A549 (cell line): ENCODE data around the gene OLAH. TPM values are rescaled to one million over a fixed set of nuclear protein-coding genes. Genes with fewer than 3 reads are reported as not detected.

Source experiments
- ATAC-seq, 2 experiments: fragments of 200-7000 bp in 1 of 2; fragments of >200 bp in 1 of 2; cut with Nextera tagmentation in 1 of 2; cut with Tn5 transposase in 1 of 2; 3 replicates each; pipeline versions ENCODE4 v1.8.0 to v1.9.1; 2018 to 2020; ENCODE audit warnings: mild to moderate bottlenecking in 1 of 2, moderate library complexity in 1 of 2
- CTCF ChIA-PET: fragments of 300-600 bp; sonication (Branson Sonifier 250); formaldehyde crosslinking; extraction: SDS; loops from one replicate; lab custom pipeline; 2021; ENCODE audit warnings: antibody characterized with exemption, inconsistent platforms; lab: Yijun Ruan, JAX
- POLR2A ChIA-PET: fragments of 350-600 bp; formaldehyde crosslinking; extraction: SDS; loops from one replicate; lab custom pipeline; 2021; ENCODE audit warnings: antibody characterized with exemption, inconsistent platforms; lab: Yijun Ruan, JAX
- DNase-seq, 2 experiments: peaks; one replicate each; pipeline versions ENCODE4 v3.0.0 to v3.0.0-alpha.2; 2011 to 2016; ENCODE audit warnings: low read depth in 1 of 2, low spot score in 1 of 2
- FAIRE-seq: peaks from 2 replicates; lab custom pipeline; 2011; peaks lifted over from hg19 to GRCh38; lab: Jason Lieb, UNC
- H3K27ac ChIP-seq, 2 experiments: fragments of >200 bp; sonication (Bioruptor Twin); formaldehyde crosslinking; 3 replicates each; pipeline ENCODE4 v1.5.1; 2016 to 2017
- H3K4me1 ChIP-seq: fragments of >200 bp; sonication (Bioruptor Twin); formaldehyde crosslinking; 3 replicates; pipeline ENCODE4 v1.6.1; 2016
- H3K4me2 ChIP-seq: fragments of >200 bp; sonication (Bioruptor Twin); formaldehyde crosslinking; 3 replicates; pipeline ENCODE4 v1.6.1; 2016
- H3K4me3 ChIP-seq: fragments of >200 bp; sonication (Bioruptor Twin); formaldehyde crosslinking; 3 replicates; pipeline ENCODE4 v1.5.1; 2016
- H3K9me3 ChIP-seq: fragments of >200 bp; sonication (Bioruptor Twin); formaldehyde crosslinking; 3 replicates; pipeline ENCODE4 v1.6.1; 2016
- ATOH8 ChIP-seq: fragments of 250-450 bp; sonication (Bioruptor Pico); IDR thresholded peaks from 2 replicates; pipeline ENCODE4 v1.5.0; 2020; ENCODE audit warnings: low read depth, mild to moderate bottlenecking, moderate library complexity
- CHD2 ChIP-seq: fragments of 150-350 bp; IDR thresholded peaks from 2 replicates; pipeline ENCODE4 v1.6.1; 2014; ENCODE audit warnings: low read length; ENCODE audit not compliant: partially characterized antibody
- CHD4 ChIP-seq: fragments of 200-600 bp; sonication (generic); IDR thresholded peaks from 2 replicates; pipeline ENCODE4 v1.6.1; 2016; ENCODE audit warnings: antibody characterized with exemption, mild to moderate bottlenecking, borderline replicate concordance
- CTCF ChIP-seq: fragments of >200 bp; sonication (Bioruptor Twin); formaldehyde crosslinking; IDR thresholded peaks from 3 replicates; pipeline ENCODE4 v1.5.1; 2016
- E2F6 ChIP-seq: IDR thresholded peaks from 2 replicates; pipeline ENCODE4 v1.6.1; 2012; ENCODE audit warnings: low read depth, borderline replicate concordance
- EHF ChIP-seq: fragments of 250-450 bp; sonication (Bioruptor Pico); IDR thresholded peaks from 2 replicates; pipeline ENCODE4 v1.5.0; 2020; ENCODE audit warnings: mild to moderate bottlenecking
- ELK1 ChIP-seq: fragments of 150-350 bp; IDR thresholded peaks from 2 replicates; pipeline ENCODE4 v1.6.1; 2014; ENCODE audit warnings: low read depth, mild to moderate bottlenecking, low read length
- FOSL2 ChIP-seq, 2 experiments: fragments of 450-650 bp in 1 of 2; fragments of >200 bp in 1 of 2; sonication (Bioruptor Twin) in 1 of 2; formaldehyde crosslinking; IDR thresholded peaks; 2 replicates each; pipeline versions ENCODE4 v1.5.0 to v1.6.1; 2016 to 2020; ENCODE audit warnings: mild to moderate bottlenecking in 1 of 2, moderate library complexity in 1 of 2
- GATA3 ChIP-seq: IDR thresholded peaks from 2 replicates; pipeline ENCODE4 v1.6.1; 2012; ENCODE audit warnings: borderline replicate concordance
- HES2 ChIP-seq: fragments of >200 bp; sonication (Bioruptor Twin); formaldehyde crosslinking; IDR thresholded peaks from 2 replicates; pipeline ENCODE4 v1.6.1; 2016
- HMGXB4 ChIP-seq: fragments of 250-450 bp; sonication (Bioruptor Pico); IDR thresholded peaks from 2 replicates; pipeline ENCODE4 v1.5.0; 2021; ENCODE audit warnings: mild to moderate bottlenecking, moderate library complexity, borderline replicate concordance
- HOXA7 ChIP-seq: fragments of 250-450 bp; sonication (Bioruptor Pico); IDR thresholded peaks from 2 replicates; pipeline ENCODE4 v1.5.0; 2020; ENCODE audit warnings: mild to moderate bottlenecking, moderate library complexity
- HOXB5 ChIP-seq: fragments of 250-450 bp; sonication (Bioruptor Pico); IDR thresholded peaks from 2 replicates; pipeline ENCODE4 v1.5.0; 2020; ENCODE audit warnings: mild to moderate bottlenecking, moderate library complexity
- JUN ChIP-seq, 2 experiments: fragments of >200 bp; sonication (Bioruptor Twin); formaldehyde crosslinking; IDR thresholded peaks; 2 replicates in 1 of 2; 3 replicates in 1 of 2; pipeline ENCODE4 v1.6.1; 2016 to 2017
- JUNB ChIP-seq: fragments of >200 bp; sonication (Bioruptor Twin); formaldehyde crosslinking; IDR thresholded peaks from 2 replicates; pipeline ENCODE4 v1.6.1; 2016
- KDM1A ChIP-seq: fragments of 200-600 bp; sonication (generic); IDR thresholded peaks from 2 replicates; pipeline ENCODE4 v1.6.1; 2016; ENCODE audit warnings: low read depth, mild to moderate bottlenecking
- MAFK ChIP-seq: fragments of 450-650 bp; IDR thresholded peaks from 2 replicates; pipeline ENCODE4 v1.6.1; 2014; ENCODE audit not compliant: partially characterized antibody
- MAX ChIP-seq: IDR thresholded peaks from 2 replicates; pipeline ENCODE4 v1.6.1; 2012
- MYC ChIP-seq: IDR thresholded peaks from 2 replicates; pipeline ENCODE4 v1.6.1; 2012; ENCODE audit warnings: mild to moderate bottlenecking, inconsistent platforms, low read length, improper control_type of control experiment, borderline replicate concordance
- NFE2L2 ChIP-seq: fragments of 150-350 bp; conservative IDR thresholded peaks from 2 replicates; pipeline ENCODE4 v1.6.1; 2014; ENCODE audit warnings: low read length
- NPAS2 ChIP-seq: fragments of 250-450 bp; sonication (Bioruptor Pico); IDR thresholded peaks from 2 replicates; pipeline ENCODE4 v1.8.0; 2022; ENCODE audit warnings: mild to moderate bottlenecking, moderate library complexity, borderline replicate concordance
- NR3C1 ChIP-seq: fragments of >200 bp; sonication (Bioruptor Twin); formaldehyde crosslinking; IDR thresholded peaks from 3 replicates; pipeline ENCODE4 v1.6.1; 2017
- PHF8 ChIP-seq: fragments of 200-600 bp; sonication (generic); IDR thresholded peaks from 2 replicates; pipeline ENCODE4 v1.6.1; 2016; ENCODE audit warnings: low read depth, mild to moderate bottlenecking, antibody characterized with exemption, moderate library complexity, borderline replicate concordance
- POLR2A ChIP-seq: IDR thresholded peaks from 2 replicates; pipeline ENCODE4 v1.6.1; 2012; ENCODE audit warnings: mild to moderate bottlenecking, low read length
- POLR2AphosphoS2 ChIP-seq: conservative IDR thresholded peaks from 2 replicates; pipeline ENCODE4 v1.6.1; 2012; ENCODE audit warnings: low read length, improper control_type of control experiment, inconsistent platforms
- RARB ChIP-seq: fragments of 250-450 bp; sonication (Bioruptor Pico); IDR thresholded peaks from 2 replicates; pipeline ENCODE4 v1.8.0; 2021; ENCODE audit warnings: mild to moderate bottlenecking, moderate library complexity
- RFX5 ChIP-seq: fragments of 450-650 bp; IDR thresholded peaks from 2 replicates; pipeline ENCODE4 v1.7.1; 2014; ENCODE audit warnings: antibody characterized with exemption, mild to moderate bottlenecking, moderate library complexity
- RNF2 ChIP-seq: fragments of 200-600 bp; sonication (generic); IDR thresholded peaks from 2 replicates; pipeline ENCODE4 v1.6.1; 2016; ENCODE audit warnings: low read depth, mild to moderate bottlenecking, antibody characterized with exemption, moderate library complexity, borderline replicate concordance
- USF2 ChIP-seq: fragments of 450-650 bp; IDR thresholded peaks from 2 replicates; pipeline ENCODE4 v1.6.1; 2014; ENCODE audit warnings: antibody characterized with exemption
- ZC3H11A ChIP-seq: fragments of 450-650 bp; IDR thresholded peaks from 2 replicates; pipeline ENCODE4 v1.6.1; 2014; ENCODE audit warnings: antibody characterized with exemption, mild to moderate bottlenecking
- ZFP36 ChIP-seq: fragments of 450-650 bp; IDR thresholded peaks from 2 replicates; pipeline ENCODE4 v1.6.1; 2014; ENCODE audit warnings: borderline replicate concordance; ENCODE audit not compliant: partially characterized antibody
- WGBS: methylation state at CpG from one replicate; pipeline ENCODE4 v1.1.6; 2017; ENCODE audit errors: missing lambda C conversion rate; 5-methylcytosine and 5-hydroxymethylcytosine counted together
- polyA plus RNA-seq, 4 experiments: library from polyadenylated mRNA; depleted of rRNA in 3 of 4; stranded (reverse); fragments of >200 nt; fragmentation: RNase III in 1 of 4; extraction: RNeasy Plus Mini Kit Qiagen cat#74134 plus additional on column Dnase treatment in 1 of 4; gene quantifications; 2 replicates in 3 of 4; 3 replicates in 1 of 4; pipeline ENCODE4 v1.2.3, GENCODE V29; 2011 to 2017

OLAH gene
- polyA plus RNA-seq, 2 of the 4 experiments (the other 2 are of a cell fraction): 0.34 TPM; not detected in 1

- POLR2A ChIA-PET: no interaction called here
- no peak overlapping the region for H3K4me2 ChIP-seq
- no peak for DNase-seq
- ATAC-seq: no peak
- FAIRE-seq: no peak
- no peak overlapping the region for H3K27ac ChIP-seq
- CTCF ChIA-PET: no interaction called here
- H3K4me1 ChIP-seq: no peaks in the 10 kb centered on the region
- 24% methylated on average over 2 of the region's 2 CpGs for WGBS
- peaks cover 18% of the 10 kb centered on the region; the same call in 2 of the 3 replicates for H3K9me3 ChIP-seq
- no peak overlapping the region for H3K4me3 ChIP-seq
- TF ChIP-seq E2F6 (no peak), PHF8 (no peak), HMGXB4 (CRISPR knock-in tag) (no peak), CTCF (no peak), ZC3H11A (no peak), POLR2A (no peak), ATOH8 (no peak), CHD2 (no peak), GATA3 (no peak), MYC (no peak), RARB (CRISPR knock-in tag) (no peak), JUNB (no peak), FOSL2 (IDR thresholded peaks at IDR 0.05) (no peak), FOSL2 (CRISPR knock-in tag; IDR thresholded peaks at IDR 0.05) (no peak), ZFP36 (no peak), HES2 (no peak), ELK1 (no peak), RFX5 (no peak), USF2 (no peak)
- TF ChIP-seq, all 56 proteins: peak for 0
These were observed 16.9 kb downstream of the OLAH start for GRCh38 chr10:15060638-15061037.

GRCh38 chr10:15067154-15067553, 23.4 kb downstream of the OLAH start:
- FAIRE-seq: no peak
- TF ChIP-seq EHF (CRISPR knock-in tag): no peak
- TF ChIP-seq HOXA7: no peak
- no peak for TF ChIP-seq CHD2
- TF ChIP-seq POLR2AphosphoS2: no peak
- no peak for TF ChIP-seq NR3C1
- no peak for TF ChIP-seq PHF8
- no peak for TF ChIP-seq NFE2L2
- TF ChIP-seq NPAS2 (CRISPR knock-in tag): no peak
- no peak for TF ChIP-seq JUNB
- TF ChIP-seq HOXB5 (CRISPR knock-in tag): no peak
- TF ChIP-seq MAX: no peak
- no peak for TF ChIP-seq KDM1A
- no peak for TF ChIP-seq MAFK
- no peak for TF ChIP-seq RFX5
- no peak for TF ChIP-seq CHD4
- no peak for TF ChIP-seq JUN (IDR thresholded peaks at IDR 0.05)
- TF ChIP-seq RNF2: no peak
- POLR2A ChIA-PET: no interaction called here

More at GRCh38 chr10:15067154-15067553, 23.4 kb downstream of the OLAH start:
- H3K4me2 ChIP-seq: no peak overlapping the region
- no peak for DNase-seq
- H3K9me3 ChIP-seq: peaks cover 6% of the 10 kb centered on the region; the same call in 2 of the 3 replicates
- CTCF ChIA-PET: no interaction called here
- no peak overlapping the region for H3K27ac ChIP-seq
- no peak for ATAC-seq
- H3K4me1 ChIP-seq: no peaks in the 10 kb centered on the region
- WGBS: 76% methylated on average over 5 of the region's 5 CpGs
- H3K4me3 ChIP-seq: no peak overlapping the region
